Fibroblast of lung (primary cell): ENCODE data around the gene EFNB1. TPM values are rescaled to one million over a fixed set of nuclear protein-coding genes. Genes with fewer than 3 reads are reported as not detected.
A peak's percentile ranks its signal among the peaks of the same experiment; 100 is the strongest.

ENCODE experiments used
- DNase-seq, 2 donors: peaks; one replicate each; pipeline versions ENCODE4 v3.0.0 to v3.0.0-alpha.2; 2010; ENCODE audit warnings: low read depth in 2 of 2
- H2AFZ ChIP-seq: 2 replicates; pipeline ENCODE4 v1.5.1; 2012; ENCODE audit warnings: low read length, control low read depth, inconsistent platforms
- H3K27ac ChIP-seq: 2 replicates; pipeline ENCODE4 v1.5.1; 2011; ENCODE audit warnings: low read length, control low read depth; ENCODE audit not compliant: insufficient read depth
- H3K27me3 ChIP-seq: 2 replicates; pipeline ENCODE4 v1.5.1; 2011; ENCODE audit warnings: mild to moderate bottlenecking, low read length; ENCODE audit not compliant: control insufficient read depth, insufficient read depth
- H3K36me3 ChIP-seq: 2 replicates; pipeline ENCODE4 v1.5.1; 2011; ENCODE audit warnings: low read length; ENCODE audit not compliant: control insufficient read depth, insufficient read depth
- H3K4me1 ChIP-seq: 2 replicates; pipeline ENCODE4 v1.5.1; 2011; ENCODE audit warnings: low read length; ENCODE audit not compliant: control insufficient read depth, insufficient read depth; ENCODE audit errors: extremely low read depth
- H3K4me2 ChIP-seq: 2 replicates; pipeline ENCODE4 v1.5.1; 2011; ENCODE audit warnings: low read length, control low read depth; ENCODE audit not compliant: insufficient read depth; ENCODE audit errors: extremely low read depth
- H3K4me3 ChIP-seq, 4 experiments: fragments of 200-600 bp in 1 of 4; sonication (generic) in 1 of 4; replicated peaks in 1 of 4; 2 replicates each; pipeline ENCODE4 v1.5.1; 2011 to 2016; ENCODE audit warnings: low read length in 4 of 4, low read depth in 3 of 4, mild to moderate bottlenecking in 3 of 4, control low read depth in 2 of 4, inconsistent platforms in 1 of 4, mixed read lengths in 1 of 4; ENCODE audit not compliant: insufficient read depth in 1 of 4; ENCODE audit errors: control extremely low read depth in 1 of 4
- H3K79me2 ChIP-seq: 2 replicates; pipeline ENCODE4 v1.5.1; 2012; ENCODE audit warnings: mild to moderate bottlenecking, low read length, inconsistent platforms; ENCODE audit not compliant: control insufficient read depth, insufficient read depth
- H3K9ac ChIP-seq: 2 replicates; pipeline ENCODE4 v1.5.1; 2011; ENCODE audit warnings: mild to moderate bottlenecking, low read length, control low read depth; ENCODE audit not compliant: insufficient read depth
- H3K9me3 ChIP-seq: 2 replicates; pipeline ENCODE4 v1.5.1; 2012; ENCODE audit warnings: low read depth, low read length; ENCODE audit not compliant: control insufficient read depth, insufficient read depth
- H4K20me1 ChIP-seq: 2 replicates; pipeline ENCODE4 v1.5.1; 2011; ENCODE audit warnings: low read length; ENCODE audit not compliant: control insufficient read depth, insufficient read depth; ENCODE audit errors: extremely low read depth
- EZH2 ChIP-seq: IDR thresholded peaks from 2 replicates; pipeline ENCODE4 v1.5.1; 2012; ENCODE audit warnings: low read length, control low read depth, mild to moderate bottlenecking; ENCODE audit errors: missing control alignments
- polyA plus RNA-seq, 2 donors: library from polyadenylated mRNA; depleted of rRNA in 1 of 2; stranded (reverse) in 1 of 2; unstranded in 1 of 2; fragments of >200 nt; gene quantifications; 2 replicates each; pipeline ENCODE4 v1.2.1, GENCODE V29; 2011 to 2012; ENCODE audit warnings: missing spikeins in 1 of 2
- total RNA-seq: library from RNA; depleted of rRNA; stranded (reverse); fragments of >200 nt; gene quantifications from 2 replicates; pipeline ENCODE4 v1.2.1, GENCODE V29; 2014
- TF ChIP-seq, protein P1 (sequence below), 2 donors: IDR thresholded peaks in 1 of 2; conservative IDR thresholded peaks in 1 of 2; 1 replicate in 1 of 2; 2 replicates in 1 of 2; pipeline ENCODE4 v1.5.1; 2011 to 2012; ENCODE audit warnings: low read length in 2 of 2, control low read depth in 1 of 2, inconsistent platforms in 1 of 2, low read depth in 1 of 2, mild to moderate bottlenecking in 1 of 2

EFNB1 gene
- total and polyA plus RNA-seq, 2 donors (not counting 1 experiment from before 2014, with no cell fraction given) = 12.6 to 43.4 TPM

DNA sequence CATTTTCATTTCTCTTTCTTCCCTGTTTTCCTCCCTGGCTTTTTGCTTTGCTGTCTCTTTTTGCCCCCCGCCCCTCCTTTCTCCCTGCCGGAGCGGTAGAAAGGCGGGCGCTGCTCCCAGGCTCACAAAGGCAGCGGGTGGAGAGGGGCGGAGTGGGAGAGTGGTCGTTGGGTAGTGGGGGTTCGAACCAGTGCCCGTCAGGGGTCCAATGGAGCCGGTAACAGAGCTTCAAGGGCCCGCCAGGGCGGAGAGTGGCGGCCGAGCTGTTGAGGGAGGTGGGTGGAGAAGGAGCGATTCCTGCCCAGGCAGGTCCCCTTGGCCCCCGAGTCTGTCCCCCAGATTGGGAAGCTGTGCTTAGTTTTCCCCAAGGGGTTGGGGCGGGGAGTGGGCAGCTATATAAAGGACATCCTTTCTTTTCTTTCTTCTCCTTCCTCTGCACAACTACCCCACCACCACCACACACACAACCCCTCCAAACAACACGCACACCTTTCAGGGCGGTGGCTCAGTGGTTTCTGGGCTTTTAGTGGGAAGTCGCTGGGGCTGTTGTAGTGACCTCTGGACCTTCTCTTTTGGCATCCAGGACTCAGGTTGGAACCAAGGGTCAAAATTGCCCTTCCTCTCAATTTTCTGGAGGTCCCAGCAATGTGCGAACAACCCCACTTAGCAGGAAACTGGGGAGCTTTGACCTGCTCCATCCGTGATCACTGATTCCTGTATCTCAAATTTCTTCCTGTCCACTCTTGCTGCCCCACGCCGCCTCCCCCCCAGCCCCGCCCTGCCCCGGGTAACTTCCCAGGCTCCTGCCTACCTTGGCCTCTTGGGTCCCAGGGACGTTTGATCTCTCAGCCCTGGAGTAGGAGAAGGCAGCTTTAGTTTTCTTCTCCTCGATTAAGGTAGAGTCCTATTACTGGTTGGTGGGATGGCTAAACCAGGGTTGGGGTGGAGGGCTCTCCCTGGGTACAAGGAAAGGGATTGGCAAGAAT lies 1.9 kb downstream of the EFNB1 start:
- H3K27ac ChIP-seq = peak overlapping the region; percentile 23
- H3K4me2 ChIP-seq = peak overlapping the region; percentile 71
- no peak for DNase-seq
- H4K20me1 ChIP-seq = no peaks in the 10 kb centered on the region
- H3K4me1 ChIP-seq = no peaks in the 10 kb centered on the region
- peak overlapping the region; percentile 52 to 81 (median 67) for H3K4me3 ChIP-seq
- H3K9me3 ChIP-seq = no peaks in the 10 kb centered on the region
- H3K27me3 ChIP-seq = no peaks in the 10 kb centered on the region
- H3K36me3 ChIP-seq = no peaks in the 10 kb centered on the region
- TF ChIP-seq, protein P1, sequence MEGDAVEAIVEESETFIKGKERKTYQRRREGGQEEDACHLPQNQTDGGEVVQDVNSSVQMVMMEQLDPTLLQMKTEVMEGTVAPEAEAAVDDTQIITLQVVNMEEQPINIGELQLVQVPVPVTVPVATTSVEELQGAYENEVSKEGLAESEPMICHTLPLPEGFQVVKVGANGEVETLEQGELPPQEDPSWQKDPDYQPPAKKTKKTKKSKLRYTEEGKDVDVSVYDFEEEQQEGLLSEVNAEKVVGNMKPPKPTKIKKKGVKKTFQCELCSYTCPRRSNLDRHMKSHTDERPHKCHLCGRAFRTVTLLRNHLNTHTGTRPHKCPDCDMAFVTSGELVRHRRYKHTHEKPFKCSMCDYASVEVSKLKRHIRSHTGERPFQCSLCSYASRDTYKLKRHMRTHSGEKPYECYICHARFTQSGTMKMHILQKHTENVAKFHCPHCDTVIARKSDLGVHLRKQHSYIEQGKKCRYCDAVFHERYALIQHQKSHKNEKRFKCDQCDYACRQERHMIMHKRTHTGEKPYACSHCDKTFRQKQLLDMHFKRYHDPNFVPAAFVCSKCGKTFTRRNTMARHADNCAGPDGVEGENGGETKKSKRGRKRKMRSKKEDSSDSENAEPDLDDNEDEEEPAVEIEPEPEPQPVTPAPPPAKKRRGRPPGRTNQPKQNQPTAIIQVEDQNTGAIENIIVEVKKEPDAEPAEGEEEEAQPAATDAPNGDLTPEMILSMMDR (conservative IDR thresholded peaks at IDR 0.05 in 1 of 2, IDR thresholded peaks at IDR 0.05 in 1 of 2; ENCODE audit: low read depth in 1 of 2, low read length in 2 of 2) = no peak
- no peak for TF ChIP-seq EZH2
- H2AFZ ChIP-seq = no peak overlapping the region
- peak overlapping the region; percentile 44 for H3K9ac ChIP-seq
- H3K79me2 ChIP-seq = peaks cover 18% of the 10 kb centered on the region

GRCh38 chrX:68831405-68832100 lies 2.7 kb downstream of the EFNB1 start:
- no peaks in the 10 kb centered on the region for H3K9me3 ChIP-seq
- no peaks in the 10 kb centered on the region for H3K27me3 ChIP-seq
- H3K27ac ChIP-seq = no peak overlapping the region
- H3K4me2 ChIP-seq = peak overlapping the region; percentile 59
- H2AFZ ChIP-seq = no peak overlapping the region
- no peaks in the 10 kb centered on the region for H4K20me1 ChIP-seq
- peaks cover 18% of the 10 kb centered on the region for H3K79me2 ChIP-seq
- DNase-seq = no peak
- H3K36me3 ChIP-seq = no peaks in the 10 kb centered on the region
- H3K4me1 ChIP-seq = no peaks in the 10 kb centered on the region
- no peak for TF ChIP-seq EZH2
- TF ChIP-seq, protein P1 (conservative IDR thresholded peaks at IDR 0.05 in 1 of 2, IDR thresholded peaks at IDR 0.05 in 1 of 2; ENCODE audit: low read depth in 1 of 2, low read length in 2 of 2) = no peak
- H3K4me3 ChIP-seq = peak overlapping the region; percentile 47 to 81 (median 62)
- no peak overlapping the region for H3K9ac ChIP-seq

DNA sequence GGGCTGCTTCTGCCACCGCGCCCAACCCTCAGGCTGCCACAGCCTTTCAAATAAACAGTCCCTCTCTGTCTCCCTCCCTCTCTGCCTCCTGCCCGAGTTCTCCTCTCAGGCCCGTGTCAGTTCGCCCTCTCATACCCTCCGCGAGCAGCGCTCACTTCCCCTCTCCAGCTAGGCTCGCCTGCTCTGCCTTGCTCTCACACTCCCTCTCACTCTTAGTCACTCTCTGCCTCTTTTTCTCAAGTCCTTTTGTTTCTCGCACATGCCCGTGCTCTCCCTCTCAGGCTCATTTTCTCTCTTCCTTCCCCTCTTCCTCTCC lies 3.2 kb downstream of the EFNB1 start:
- no peak for TF ChIP-seq EZH2
- TF ChIP-seq, protein P1 (conservative IDR thresholded peaks at IDR 0.05 in 1 of 2, IDR thresholded peaks at IDR 0.05 in 1 of 2; ENCODE audit: low read depth in 1 of 2, low read length in 2 of 2) = no peak
- no peaks in the 10 kb centered on the region for H3K27me3 ChIP-seq
- H4K20me1 ChIP-seq = no peaks in the 10 kb centered on the region
- H2AFZ ChIP-seq = no peak overlapping the region
- no peaks in the 10 kb centered on the region for H3K36me3 ChIP-seq
- no peak overlapping the region for H3K9ac ChIP-seq
- peak overlapping the region; percentile 23 for H3K27ac ChIP-seq
- H3K9me3 ChIP-seq = no peaks in the 10 kb centered on the region
- H3K4me2 ChIP-seq = peak overlapping the region; percentile 59
- H3K79me2 ChIP-seq = peaks cover 18% of the 10 kb centered on the region
- H3K4me3 ChIP-seq = peak overlapping the region; percentile 47 to 81 (median 62)
- DNase-seq = peak; percentile 75 to 80
- H3K4me1 ChIP-seq = no peaks in the 10 kb centered on the region
